Rectal smooth muscle tissue (tissue), 1 donor: ENCODE measurements around the gene DDX20.

Experiments used
- H3K27ac ChIP-seq: one replicate; pipeline ENCODE4 v1.7.0; 2013; ENCODE audit warnings: low read depth, low read length, inconsistent platforms
- H3K27me3 ChIP-seq: one replicate; pipeline ENCODE4 v1.7.0; 2013; ENCODE audit warnings: low read length; ENCODE audit not compliant: control insufficient read depth, insufficient read depth
- H3K36me3 ChIP-seq: one replicate; pipeline ENCODE4 v1.7.0; 2013; ENCODE audit warnings: low read length; ENCODE audit not compliant: control insufficient read depth, insufficient read depth
- H3K4me1 ChIP-seq: one replicate; pipeline ENCODE4 v1.7.0; 2013; ENCODE audit warnings: low read length; ENCODE audit not compliant: control insufficient read depth, insufficient read depth
- H3K4me3 ChIP-seq: one replicate; pipeline ENCODE4 v1.7.0; 2013; ENCODE audit warnings: low read length
- H3K9ac ChIP-seq: one replicate; pipeline ENCODE4 v1.7.0; 2013; ENCODE audit warnings: low read length

The DDX20 gene

DNA sequence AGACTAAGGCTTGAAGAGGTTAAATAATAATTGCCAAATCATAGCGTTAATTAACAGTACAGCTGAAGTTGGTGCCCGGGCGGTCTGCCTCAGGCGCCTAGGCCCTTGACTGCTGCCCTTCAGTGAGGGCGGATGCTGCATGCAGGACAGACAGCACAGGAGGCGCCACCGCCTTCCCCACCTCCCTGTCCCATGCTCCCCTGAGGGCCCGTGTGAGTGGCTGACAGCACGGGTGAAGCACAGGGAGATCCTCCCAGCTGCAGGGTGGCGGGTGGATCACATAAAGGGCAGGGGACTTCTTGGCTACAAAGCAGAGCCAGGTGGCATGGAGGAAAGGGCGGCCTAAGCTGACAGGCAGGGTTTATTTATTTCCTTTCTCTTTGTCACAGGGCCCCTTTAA lies 49.1 kb downstream of the DDX20 start:
- H3K4me3 ChIP-seq: no peak overlapping the region
- H3K9ac ChIP-seq: no peak overlapping the region
- no peaks in the 10 kb centered on the region for H3K36me3 ChIP-seq
- H3K27me3 ChIP-seq: no peaks in the 10 kb centered on the region
- no peaks in the 10 kb centered on the region for H3K4me1 ChIP-seq
- no peak overlapping the region for H3K27ac ChIP-seq

GRCh38 chr1:111805251-111805650 lies 49.5 kb downstream of the DDX20 start:
- Histone ChIP-seq H3K9ac (no peak overlapping the region), H3K27ac (no peak overlapping the region), H3K4me3 (no peak overlapping the region), H3K27me3 (no peaks in the 10 kb centered on the region), H3K4me1 (no peaks in the 10 kb centered on the region), H3K36me3 (no peaks in the 10 kb centered on the region)

DNA sequence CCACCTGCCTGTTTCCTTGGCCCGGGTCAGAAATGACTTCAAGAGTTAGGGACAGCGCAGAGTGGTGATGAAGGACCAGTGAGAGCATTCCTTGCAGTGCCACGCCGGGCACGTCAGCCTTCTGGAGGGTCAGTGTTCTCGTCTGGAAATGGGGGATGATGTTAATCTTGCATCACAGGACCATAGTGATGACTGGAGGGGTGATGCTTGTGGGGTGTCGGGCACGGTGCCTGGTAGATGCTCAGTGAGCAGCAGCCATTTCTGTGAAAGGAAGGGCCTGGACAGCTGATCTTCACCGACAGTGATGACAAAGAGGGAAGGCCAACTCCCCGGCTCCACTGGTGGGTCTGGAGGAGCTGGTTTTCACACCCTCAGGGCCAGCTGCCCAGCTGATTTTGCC lies 56.2 kb downstream of the DDX20 start:
- Histone ChIP-seq H3K4me3 (no peak overlapping the region), H3K27ac (no peak overlapping the region), H3K36me3 (no peaks in the 10 kb centered on the region), H3K9ac (no peak overlapping the region), H3K27me3 (no peaks in the 10 kb centered on the region), H3K4me1 (no peaks in the 10 kb centered on the region)

DNA sequence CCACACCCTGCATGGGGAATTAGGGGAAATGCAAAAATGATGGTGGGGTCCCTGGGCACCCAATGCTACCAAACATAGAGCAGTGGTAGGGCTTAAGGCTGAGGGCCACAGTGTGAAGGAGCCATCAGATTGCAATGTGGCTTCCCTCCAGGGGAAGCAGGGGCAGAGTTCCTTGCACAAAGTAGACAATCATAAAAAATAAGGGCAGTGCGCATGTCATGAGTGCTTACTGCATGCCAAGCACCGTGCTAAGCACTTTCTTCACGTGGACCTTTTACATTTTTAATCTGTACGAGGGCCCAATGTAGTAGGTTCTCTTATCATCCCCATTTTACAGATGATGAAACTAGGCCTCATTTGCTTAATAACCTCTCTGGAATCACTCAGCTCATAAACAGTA lies 56.6 kb downstream of the DDX20 start:
- H3K27ac ChIP-seq: no peak overlapping the region
- H3K4me1 ChIP-seq: no peaks in the 10 kb centered on the region

GRCh38 chr1:111813440-111814304 lies 58.0 kb downstream of the DDX20 start:
- Histone ChIP-seq H3K4me3 (no peak overlapping the region), H3K27ac (no peak overlapping the region), H3K36me3 (no peaks in the 10 kb centered on the region), H3K4me1 (no peaks in the 10 kb centered on the region), H3K27me3 (no peaks in the 10 kb centered on the region), H3K9ac (no peak overlapping the region)

More for the DNA sequence above, 56.6 kb downstream of the DDX20 start:
- no peak overlapping the region for H3K4me3 ChIP-seq
- H3K27me3 ChIP-seq: no peaks in the 10 kb centered on the region
- no peaks in the 10 kb centered on the region for H3K36me3 ChIP-seq
- H3K9ac ChIP-seq: no peak overlapping the region

GRCh38 chr1:111814305-111814628 lies 58.6 kb downstream of the DDX20 start:
- Histone ChIP-seq H3K36me3 (no peaks in the 10 kb centered on the region), H3K4me1 (no peaks in the 10 kb centered on the region), H3K4me3 (no peak overlapping the region), H3K27ac (no peak overlapping the region), H3K27me3 (no peaks in the 10 kb centered on the region), H3K9ac (no peak overlapping the region)

GRCh38 chr1:111814642-111815041 lies 58.9 kb downstream of the DDX20 start:
- H3K9ac ChIP-seq: no peak overlapping the region
- no peak overlapping the region for H3K27ac ChIP-seq
- H3K36me3 ChIP-seq: no peaks in the 10 kb centered on the region
- H3K27me3 ChIP-seq: no peaks in the 10 kb centered on the region
- no peaks in the 10 kb centered on the region for H3K4me1 ChIP-seq
- no peak overlapping the region for H3K4me3 ChIP-seq
